DOHH2 (cell line): ENCODE data around the gene CLCA2.

ENCODE experiments used
- H3F3A ChIP-seq: fragments of 200-600 bp; sonication (generic), shearing (Covaris generic); 2 replicates; pipeline ENCODE4 v1.6.0; 2016; ENCODE audit warnings: antibody characterized with exemption, mild to moderate bottlenecking; ENCODE audit not compliant: control insufficient read depth, insufficient read depth
- H3K27ac ChIP-seq: fragments of 200-600 bp; sonication (generic); 2 replicates; pipeline ENCODE4 v1.5.1; 2014; ENCODE audit warnings: low read depth, mild to moderate bottlenecking, low read length, moderate library complexity
- H3K27me3 ChIP-seq: fragments of 200-600 bp; sonication (generic); 2 replicates; pipeline ENCODE4 v1.6.1; 2014; ENCODE audit warnings: mild to moderate bottlenecking, low read length, mixed read lengths; ENCODE audit not compliant: control insufficient read depth
- H3K36me3 ChIP-seq: fragments of 200-600 bp; sonication (generic); 2 replicates; pipeline ENCODE4 v1.6.1; 2014; ENCODE audit warnings: mild to moderate bottlenecking, low read length, moderate library complexity, mixed read lengths; ENCODE audit not compliant: control insufficient read depth
- H3K4me1 ChIP-seq: fragments of 200-600 bp; sonication (generic); 2 replicates; pipeline ENCODE4 v1.6.1; 2014; ENCODE audit warnings: mild to moderate bottlenecking, low read length, mixed read lengths; ENCODE audit not compliant: control insufficient read depth
- H3K4me2 ChIP-seq: fragments of 200-600 bp; sonication (generic); 2 replicates; pipeline ENCODE4 v1.6.0; 2014; ENCODE audit warnings: mild to moderate bottlenecking, low read length, moderate library complexity
- H3K4me3 ChIP-seq: fragments of 200-600 bp; sonication (generic); 2 replicates; pipeline ENCODE4 v1.5.1; 2014; ENCODE audit warnings: mild to moderate bottlenecking, low read length, mixed read lengths
- H3K79me2 ChIP-seq: fragments of 200-600 bp; sonication (generic); 2 replicates; pipeline ENCODE4 v1.6.1; 2014; ENCODE audit warnings: mild to moderate bottlenecking, low read length, mixed read lengths; ENCODE audit not compliant: control insufficient read depth
- H3K9me2 ChIP-seq: fragments of 200-600 bp; sonication (generic); replicated peaks from 2 replicates; pipeline ENCODE4 v1.6.1; 2014; ENCODE audit warnings: mild to moderate bottlenecking, low read length, mixed read lengths; ENCODE audit not compliant: control insufficient read depth
- H3K9me3 ChIP-seq: fragments of 200-600 bp; sonication (generic); 2 replicates; pipeline ENCODE4 v1.6.1; 2014; ENCODE audit warnings: antibody characterized with exemption, low read length, mixed read lengths; ENCODE audit not compliant: control insufficient read depth, insufficient read depth
- H4K20me1 ChIP-seq: fragments of 200-600 bp; sonication (generic); 2 replicates; pipeline ENCODE4 v1.6.0; 2014; ENCODE audit warnings: low read depth, mild to moderate bottlenecking, antibody characterized with exemption, low read length, moderate library complexity; ENCODE audit not compliant: control insufficient read depth, insufficient read depth
- EZH2phosphoT487 ChIP-seq: fragments of 200-600 bp; sonication (generic); IDR thresholded peaks from 2 replicates; pipeline ENCODE4 v1.6.1; 2017; ENCODE audit warnings: borderline replicate concordance, mild to moderate bottlenecking, antibody characterized with exemption, low read length, moderate library complexity, mixed read lengths
- TF ChIP-seq, protein P1 (sequence below): fragments of 200-600 bp; sonication (generic); IDR thresholded peaks from one replicate; pipeline ENCODE4 v1.5.1; 2014; ENCODE audit warnings: antibody characterized with exemption, mild to moderate bottlenecking, low read depth, low read length; ENCODE audit not compliant: poor library complexity, severe bottlenecking

CLCA2 gene

DNA sequence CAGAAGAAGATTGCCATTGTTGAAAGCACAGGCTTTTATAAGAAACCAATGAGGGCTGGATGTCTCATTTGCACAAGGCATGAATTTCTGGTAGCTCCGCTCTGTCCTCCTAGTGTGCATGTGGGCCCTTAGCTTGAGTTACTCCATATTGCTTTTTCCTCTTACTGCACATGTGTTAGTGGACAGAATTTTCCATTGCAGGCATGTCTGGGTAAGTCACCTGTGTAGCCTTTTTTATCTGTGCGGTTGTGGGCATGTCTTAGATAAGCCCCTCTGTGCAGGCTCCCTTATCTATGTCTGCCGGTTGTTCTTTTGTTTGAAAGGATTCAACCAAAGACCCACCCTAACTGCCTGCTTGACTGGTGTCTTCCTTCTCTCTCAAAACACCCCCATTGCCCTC lies 37.5 kb downstream of the CLCA2 start:
- Histone ChIP-seq H3K4me3 (no peak overlapping the region), H3K9me2 (no peaks in the 10 kb centered on the region), H3K4me1 (no peaks in the 10 kb centered on the region), H3K36me3 (no peaks in the 10 kb centered on the region), H3F3A (no peaks in the 10 kb centered on the region), H3K79me2 (no peaks in the 10 kb centered on the region), H3K27me3 (peaks cover 6% of the 10 kb centered on the region), H3K9me3 (no peaks in the 10 kb centered on the region), H3K27ac (no peak overlapping the region), H4K20me1 (no peaks in the 10 kb centered on the region), H3K4me2 (no peak overlapping the region)
- TF ChIP-seq, protein P1, sequence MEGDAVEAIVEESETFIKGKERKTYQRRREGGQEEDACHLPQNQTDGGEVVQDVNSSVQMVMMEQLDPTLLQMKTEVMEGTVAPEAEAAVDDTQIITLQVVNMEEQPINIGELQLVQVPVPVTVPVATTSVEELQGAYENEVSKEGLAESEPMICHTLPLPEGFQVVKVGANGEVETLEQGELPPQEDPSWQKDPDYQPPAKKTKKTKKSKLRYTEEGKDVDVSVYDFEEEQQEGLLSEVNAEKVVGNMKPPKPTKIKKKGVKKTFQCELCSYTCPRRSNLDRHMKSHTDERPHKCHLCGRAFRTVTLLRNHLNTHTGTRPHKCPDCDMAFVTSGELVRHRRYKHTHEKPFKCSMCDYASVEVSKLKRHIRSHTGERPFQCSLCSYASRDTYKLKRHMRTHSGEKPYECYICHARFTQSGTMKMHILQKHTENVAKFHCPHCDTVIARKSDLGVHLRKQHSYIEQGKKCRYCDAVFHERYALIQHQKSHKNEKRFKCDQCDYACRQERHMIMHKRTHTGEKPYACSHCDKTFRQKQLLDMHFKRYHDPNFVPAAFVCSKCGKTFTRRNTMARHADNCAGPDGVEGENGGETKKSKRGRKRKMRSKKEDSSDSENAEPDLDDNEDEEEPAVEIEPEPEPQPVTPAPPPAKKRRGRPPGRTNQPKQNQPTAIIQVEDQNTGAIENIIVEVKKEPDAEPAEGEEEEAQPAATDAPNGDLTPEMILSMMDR = no peak
- no peak for TF ChIP-seq EZH2phosphoT487

DNA sequence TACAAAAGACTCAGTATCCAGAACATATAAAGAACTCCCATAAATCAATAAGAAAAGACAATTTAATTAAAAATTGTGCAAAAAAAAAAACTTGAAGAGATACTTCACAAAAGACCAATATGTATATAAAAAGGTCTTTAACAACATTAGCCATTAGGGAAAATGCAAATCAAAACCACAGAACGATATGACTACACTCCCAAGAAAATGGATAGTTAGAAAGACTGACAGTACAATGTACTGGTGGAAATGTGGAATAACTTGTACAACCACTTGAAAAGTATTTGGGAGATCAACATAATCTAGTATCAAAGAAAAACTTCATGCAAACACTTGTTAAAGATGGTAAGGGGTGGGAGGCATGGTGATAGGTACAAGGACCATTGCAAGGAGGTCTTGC lies 40.8 kb downstream of the CLCA2 start:
- H3K4me1 ChIP-seq = no peaks in the 10 kb centered on the region
- no peaks in the 10 kb centered on the region for H3K79me2 ChIP-seq
- TF ChIP-seq, protein P1 = no peak
- TF ChIP-seq EZH2phosphoT487 = no peak
- no peaks in the 10 kb centered on the region for H3K9me3 ChIP-seq
- no peaks in the 10 kb centered on the region for H3F3A ChIP-seq
- H3K9me2 ChIP-seq = no peaks in the 10 kb centered on the region
- H3K36me3 ChIP-seq = no peaks in the 10 kb centered on the region
- no peak overlapping the region for H3K4me3 ChIP-seq
- no peaks in the 10 kb centered on the region; the same call in 1 of the 2 replicates for H3K27me3 ChIP-seq
- H4K20me1 ChIP-seq = no peaks in the 10 kb centered on the region
- H3K27ac ChIP-seq = no peak overlapping the region
- H3K4me2 ChIP-seq = no peak overlapping the region

DNA sequence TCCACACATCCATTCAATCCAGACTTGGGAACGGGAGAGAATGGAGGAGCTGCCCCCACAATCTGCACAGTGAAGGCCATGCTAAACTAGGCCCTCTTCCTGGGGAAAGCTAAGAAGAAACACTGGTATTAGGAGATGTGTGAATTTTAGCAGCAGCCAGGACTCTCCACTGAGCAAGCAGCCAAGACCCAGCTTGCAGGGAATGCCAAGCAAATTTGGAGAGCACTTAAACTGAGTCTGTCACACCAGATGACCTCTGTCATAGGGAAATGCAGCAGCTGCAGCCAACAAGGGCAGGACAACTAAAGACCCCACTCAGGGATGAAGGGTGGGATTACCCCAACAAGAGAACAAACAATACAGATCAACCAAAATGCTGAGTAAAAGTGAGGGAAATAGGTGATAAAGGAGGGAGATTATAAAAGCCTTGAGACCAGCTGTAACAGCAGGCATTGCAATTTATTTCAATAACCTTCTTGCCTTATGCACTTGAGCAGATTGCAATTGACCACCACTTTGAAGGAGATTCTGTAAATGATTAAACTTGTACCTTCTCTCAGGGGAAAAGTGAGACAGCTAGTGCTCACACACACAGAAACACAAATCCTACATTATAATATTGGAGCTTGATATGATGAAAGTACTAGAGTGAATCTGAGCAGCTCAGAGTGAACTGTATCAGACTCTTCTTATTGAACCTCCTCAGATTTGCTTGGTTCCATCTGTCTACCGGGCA lies 42.3 kb downstream of the CLCA2 start:
- no peak for TF ChIP-seq EZH2phosphoT487
- TF ChIP-seq, protein P1 = no peak
- H3K4me2 ChIP-seq = no peak overlapping the region

More for the DNA sequence above, 42.3 kb downstream of the CLCA2 start:
- no peak overlapping the region for H3K4me3 ChIP-seq
- H3K36me3 ChIP-seq = no peaks in the 10 kb centered on the region
- no peaks in the 10 kb centered on the region for H3K4me1 ChIP-seq
- H3K27me3 ChIP-seq = peaks cover 14% of the 10 kb centered on the region
- H3K27ac ChIP-seq = no peak overlapping the region
- no peaks in the 10 kb centered on the region for H3K79me2 ChIP-seq
- no peaks in the 10 kb centered on the region for H3K9me2 ChIP-seq
- H3K9me3 ChIP-seq = no peaks in the 10 kb centered on the region
- H3F3A ChIP-seq = no peaks in the 10 kb centered on the region
- no peaks in the 10 kb centered on the region for H4K20me1 ChIP-seq
